HG02970 (cell line): ENCODE data around the gene CLTC.
A peak's percentile ranks its signal among the peaks of the same experiment; 100 is the strongest.
"Not testable (repeated sequence)": the region's sequence is repeated elsewhere in the genome, so short reads cannot be mapped to it uniquely, and the experiment has no call there.

ENCODE experiments used
- ATAC-seq: cut with Tn5 transposase; IDR thresholded peaks from one replicate; pipeline ENCODE4 v1.9.1; 2021; ENCODE audit warnings: mild to moderate bottlenecking, moderate library complexity, moderate number of reproducible peaks; ENCODE audit not compliant: unreplicated experiment, low FRiP score

CLTC gene

DNA sequence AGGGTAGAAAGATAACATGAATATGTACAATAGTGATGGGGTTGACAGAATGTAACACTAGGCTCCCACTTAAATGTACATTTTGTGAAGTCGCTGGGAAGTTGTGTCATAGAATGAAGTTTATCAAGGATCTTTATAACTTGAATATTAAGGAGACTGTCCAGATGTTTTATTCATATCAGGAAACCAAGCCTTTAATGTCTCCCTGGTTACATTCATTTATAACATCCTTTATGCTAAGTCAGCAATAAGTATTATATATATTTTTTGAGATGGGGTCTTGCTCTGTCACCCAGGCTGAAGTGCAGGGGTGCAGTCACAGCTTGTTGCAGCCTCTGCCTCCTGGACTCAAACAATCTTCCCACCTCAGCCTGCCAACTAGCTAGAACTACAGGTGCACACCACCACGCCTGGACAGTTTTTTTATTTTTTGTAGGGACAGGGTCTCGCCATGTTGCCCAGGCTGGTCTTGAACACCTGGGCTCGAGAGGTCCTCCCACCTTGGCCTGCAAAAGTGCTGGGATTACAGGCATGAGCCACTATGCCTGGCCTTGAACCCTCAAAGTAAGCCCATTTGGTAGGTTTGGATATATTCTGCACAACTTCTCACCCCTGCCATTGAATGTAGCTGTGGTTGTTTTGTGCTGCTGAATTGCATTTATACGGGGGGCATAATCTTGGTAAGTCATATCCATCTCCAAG is 14.1 kb downstream of the CLTC start:
- no peak for ATAC-seq

DNA sequence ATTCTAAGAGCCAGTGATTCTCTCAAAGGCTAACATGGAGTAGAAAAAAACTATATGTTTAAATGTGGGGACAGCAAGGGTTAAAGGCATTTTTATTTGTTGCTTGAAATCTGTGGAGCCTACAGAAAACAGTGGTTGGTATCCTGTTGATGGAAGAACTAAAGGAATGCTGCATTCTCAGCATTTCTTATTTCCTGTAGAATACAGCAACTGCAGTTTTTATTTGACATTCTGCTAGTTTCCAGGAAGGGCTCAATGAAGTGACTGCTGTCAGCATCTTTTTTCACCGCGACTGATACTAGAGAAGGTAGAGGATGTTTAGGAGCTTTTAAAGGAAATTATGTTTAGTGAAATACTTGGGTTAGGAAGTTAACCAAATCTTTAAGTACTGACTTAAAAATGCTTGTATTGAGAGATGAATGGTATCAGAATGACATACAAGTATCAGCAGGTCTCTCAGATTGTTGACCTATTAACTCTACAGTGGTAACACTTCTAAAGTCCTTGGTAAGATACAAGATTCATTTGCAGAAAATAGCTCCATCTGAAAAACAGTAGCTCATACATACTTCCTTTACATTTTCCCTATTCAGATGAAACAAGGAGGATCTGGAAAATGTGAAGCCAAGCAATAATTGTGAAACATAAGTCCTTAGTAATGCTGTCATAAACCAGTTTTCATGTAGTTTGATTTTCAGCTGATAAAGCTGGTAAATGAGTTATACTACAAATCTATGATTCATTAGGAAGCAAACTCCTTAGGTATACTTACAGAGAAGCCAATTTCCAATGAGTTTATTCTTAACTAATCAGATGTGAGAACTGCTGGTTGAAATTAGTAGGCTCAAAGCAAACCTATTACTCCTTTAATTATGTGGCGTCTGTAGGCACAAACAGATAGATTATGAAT is 15.2 kb downstream of the CLTC start:
- no peak for ATAC-seq

DNA sequence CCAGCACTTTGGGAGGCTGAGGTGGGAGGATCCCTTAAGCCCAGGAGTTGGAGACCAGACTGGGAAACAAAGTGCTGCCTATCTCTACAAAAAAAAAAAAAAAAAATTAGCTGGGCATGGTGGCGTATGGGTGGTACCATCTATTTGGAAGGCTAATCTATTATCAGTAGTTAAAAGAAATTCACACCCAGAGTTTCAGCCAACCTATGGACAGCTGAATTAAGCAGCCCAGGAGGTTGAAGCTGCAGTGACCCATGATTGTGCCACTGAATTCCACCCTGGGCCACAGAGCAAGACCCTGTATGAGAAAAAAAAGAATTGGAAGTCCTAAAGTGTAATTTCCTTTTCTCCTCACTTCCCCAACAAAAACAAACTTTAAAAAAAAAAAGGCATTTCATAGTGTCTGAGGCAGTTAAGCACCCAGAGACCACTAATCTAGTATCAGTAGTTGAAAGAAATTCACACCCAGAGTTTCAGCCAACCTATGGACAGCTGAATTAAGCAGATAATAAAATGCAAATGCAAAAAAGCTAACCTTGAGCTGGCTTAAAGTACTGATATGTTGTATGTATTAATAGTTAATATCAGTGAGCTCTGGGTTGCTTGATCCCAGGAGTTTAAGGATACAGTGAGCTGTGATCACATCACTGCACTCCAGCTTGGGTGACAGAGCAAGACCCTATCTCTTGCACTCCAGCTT is 18.1 kb downstream of the CLTC start:
- no peak for ATAC-seq

DNA sequence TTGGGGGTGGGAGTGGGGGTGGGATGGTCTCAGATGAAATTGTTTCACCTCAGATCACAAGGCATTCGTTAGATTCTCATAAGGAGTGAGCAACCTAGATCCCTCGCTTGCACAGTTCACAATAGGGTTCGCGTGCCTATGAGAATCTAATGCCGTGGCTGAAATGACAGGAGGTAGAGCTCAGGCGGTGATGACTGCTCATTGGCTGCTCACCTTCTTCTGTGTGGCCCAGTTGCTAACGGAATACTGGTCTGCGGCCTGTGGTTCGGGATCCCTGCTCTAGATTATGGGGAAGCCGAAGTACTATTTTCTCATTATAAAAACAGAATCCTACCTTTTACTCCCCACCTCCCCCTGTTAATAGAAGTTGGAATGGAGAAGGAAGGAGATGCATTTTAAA is 18.9 kb downstream of the CLTC start:
- no peak for ATAC-seq

DNA sequence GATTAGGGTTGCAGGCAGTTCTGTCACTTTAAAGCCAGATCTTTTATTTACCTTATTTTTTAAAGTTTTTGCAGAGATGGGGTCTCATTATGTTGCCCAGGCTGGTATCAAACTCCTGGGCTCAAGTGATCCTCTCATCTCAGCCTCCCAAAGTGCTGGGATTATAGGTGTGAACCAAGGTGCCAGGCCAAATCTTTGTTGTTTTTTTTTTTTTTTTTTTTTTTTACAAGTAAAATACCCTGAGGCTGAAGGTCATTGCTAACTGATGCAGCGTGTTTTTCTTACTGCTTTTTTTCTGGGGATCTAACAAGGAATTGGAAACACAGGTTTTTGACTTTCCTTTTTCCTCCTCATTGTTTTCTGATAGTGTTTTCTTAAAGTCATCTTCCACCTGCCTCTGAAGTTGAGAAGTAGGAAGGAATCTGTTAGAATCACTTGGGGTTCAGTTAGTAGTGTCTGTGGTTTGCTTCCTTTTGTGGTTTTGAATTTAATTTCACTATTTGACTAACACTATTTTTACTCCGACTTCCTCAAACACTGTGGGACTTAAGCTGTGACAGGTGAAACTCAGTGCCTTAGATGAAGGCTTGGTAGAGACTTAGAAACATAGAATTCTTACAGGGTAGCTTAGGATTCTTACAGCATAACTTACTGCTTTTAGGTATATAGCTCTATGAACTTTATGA is 22.2 kb downstream of the CLTC start:
- peak; percentile 79 for ATAC-seq

DNA sequence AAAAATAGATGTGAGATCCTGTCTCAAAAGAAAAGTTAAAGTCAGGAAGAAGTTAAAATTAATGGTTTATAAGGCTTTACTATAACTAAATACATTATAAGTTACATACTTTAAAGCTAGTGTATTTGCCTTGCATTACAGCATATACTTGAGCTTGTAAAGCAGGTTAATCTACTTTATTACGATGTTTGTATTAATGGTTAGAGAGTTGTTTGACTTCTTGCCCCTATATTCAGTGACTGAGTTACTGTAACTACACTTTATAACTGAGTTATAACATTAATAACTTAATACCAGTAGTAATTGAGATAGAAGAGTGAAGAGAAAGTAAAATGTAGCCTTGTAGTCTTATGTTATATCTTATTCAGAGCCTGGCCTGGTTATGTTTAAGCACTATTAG is 22.9 kb downstream of the CLTC start:
- ATAC-seq: no peak

DNA sequence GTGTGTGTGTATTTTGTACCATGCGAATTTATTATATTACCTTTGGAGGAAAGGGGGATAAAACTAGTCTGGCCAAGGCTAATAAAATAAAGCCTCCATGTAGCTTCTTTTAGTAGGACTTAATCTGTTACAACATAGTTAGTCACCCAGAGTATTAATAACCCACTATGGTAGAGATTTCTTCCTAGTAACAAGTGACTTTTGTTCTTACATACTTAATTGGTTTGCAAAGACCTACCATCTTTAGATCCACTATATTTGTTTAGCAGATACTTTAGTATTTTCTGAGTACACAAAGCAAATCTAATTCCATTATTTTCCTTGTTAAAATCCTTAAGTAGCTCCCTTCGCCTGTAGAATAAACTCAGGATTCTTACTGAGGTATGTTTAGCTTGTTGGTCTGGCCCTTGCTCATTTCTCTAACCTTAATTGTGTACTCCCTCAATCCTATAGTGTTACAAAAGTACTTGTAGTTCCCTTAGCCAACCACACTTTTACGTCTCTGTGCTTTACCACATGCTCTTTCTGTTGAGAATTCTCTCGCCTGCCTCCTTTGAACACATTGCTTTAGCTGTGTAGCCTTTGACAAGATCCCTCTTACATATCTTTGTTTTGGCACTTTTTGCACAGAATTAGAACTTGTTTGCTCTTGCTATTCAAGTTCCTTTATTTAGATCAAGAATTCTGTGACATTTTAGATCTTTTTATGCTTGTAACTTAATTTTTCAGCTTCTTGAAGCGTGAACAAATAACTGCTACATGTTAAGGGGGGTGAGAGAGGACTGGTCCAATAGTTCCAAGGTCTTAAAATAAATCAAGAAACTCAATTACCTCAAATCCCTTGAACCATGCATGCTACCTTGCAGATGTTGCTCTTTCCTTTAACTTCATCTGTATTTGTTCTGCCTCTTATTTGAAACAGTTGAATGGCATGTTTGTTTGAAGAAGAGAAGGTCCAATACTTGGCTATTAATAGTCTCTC is 23.8 kb downstream of the CLTC start:
- ATAC-seq: no peak

DNA sequence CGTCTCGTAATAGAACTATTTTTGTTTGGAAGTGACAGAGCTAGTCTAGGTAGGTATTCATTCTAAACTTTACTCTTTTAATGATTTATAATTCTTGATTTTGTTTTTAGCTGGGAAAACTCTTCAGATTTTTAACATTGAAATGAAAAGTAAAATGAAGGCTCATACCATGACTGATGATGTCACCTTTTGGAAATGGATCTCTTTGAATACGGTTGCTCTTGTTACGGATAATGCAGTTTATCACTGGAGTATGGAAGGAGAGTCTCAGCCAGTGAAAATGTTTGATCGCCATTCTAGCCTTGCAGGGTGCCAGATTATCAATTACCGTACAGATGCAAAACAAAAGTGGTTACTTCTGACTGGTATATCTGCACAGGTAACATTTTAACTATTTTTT is 27.6 kb downstream of the CLTC start:
- ATAC-seq: no peak

DNA sequence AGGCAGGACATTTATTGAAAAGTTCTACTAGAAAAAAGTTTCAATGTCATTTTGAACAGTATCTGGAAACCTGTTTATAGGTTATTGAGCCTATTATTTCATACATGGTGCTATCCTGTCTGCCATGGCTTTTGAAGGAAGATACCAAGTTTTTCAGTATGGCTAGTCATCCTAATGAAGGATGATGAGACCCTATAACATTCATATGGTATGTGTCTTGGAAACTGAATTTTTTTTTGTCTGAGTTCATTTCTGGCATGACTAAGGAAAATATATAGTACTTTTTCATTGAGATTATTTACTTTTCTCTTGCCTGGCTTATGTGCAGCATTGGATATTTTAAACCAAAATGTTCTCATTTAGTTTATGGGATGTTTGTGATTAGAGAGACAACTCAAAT is 30.2 kb downstream of the CLTC start:
- no peak for ATAC-seq

DNA sequence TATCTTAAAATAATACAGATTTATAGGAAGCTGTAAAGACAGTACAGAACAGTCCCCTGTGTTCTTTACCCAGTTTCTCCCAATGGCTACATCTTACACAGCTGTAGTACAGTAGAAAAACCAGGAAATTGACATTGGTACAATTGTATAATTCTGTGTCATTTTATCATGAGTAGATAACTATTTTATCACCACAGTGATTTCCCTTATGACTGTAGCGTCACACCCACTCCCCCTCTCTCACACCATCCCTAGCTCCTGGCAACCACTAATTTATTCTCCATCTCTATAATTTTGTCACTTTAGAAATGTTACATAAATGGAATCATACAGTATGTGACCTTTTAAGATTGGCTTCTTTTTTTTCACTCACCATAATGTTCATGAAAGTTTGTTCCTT is 30.9 kb downstream of the CLTC start:
- ATAC-seq: no peak

DNA sequence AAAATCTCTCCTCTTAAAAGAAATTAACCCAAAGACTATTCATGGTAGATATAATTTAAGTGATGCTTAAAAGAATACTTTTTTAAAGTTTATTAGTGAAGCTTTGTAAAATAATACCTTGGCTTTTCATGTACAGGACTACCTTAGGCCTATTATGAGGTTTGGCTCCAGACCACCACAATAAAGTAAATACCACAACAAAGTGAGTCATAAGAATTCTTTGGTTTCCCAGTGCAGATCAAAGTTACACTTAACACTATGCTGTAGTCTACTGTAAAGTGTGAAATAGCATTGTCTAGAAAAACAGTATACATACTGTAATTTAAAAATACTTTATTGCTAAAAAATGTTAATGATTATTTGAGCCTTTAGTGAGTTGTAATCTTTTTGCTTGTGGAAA is 31.7 kb downstream of the CLTC start:
- ATAC-seq: no peak

DNA sequence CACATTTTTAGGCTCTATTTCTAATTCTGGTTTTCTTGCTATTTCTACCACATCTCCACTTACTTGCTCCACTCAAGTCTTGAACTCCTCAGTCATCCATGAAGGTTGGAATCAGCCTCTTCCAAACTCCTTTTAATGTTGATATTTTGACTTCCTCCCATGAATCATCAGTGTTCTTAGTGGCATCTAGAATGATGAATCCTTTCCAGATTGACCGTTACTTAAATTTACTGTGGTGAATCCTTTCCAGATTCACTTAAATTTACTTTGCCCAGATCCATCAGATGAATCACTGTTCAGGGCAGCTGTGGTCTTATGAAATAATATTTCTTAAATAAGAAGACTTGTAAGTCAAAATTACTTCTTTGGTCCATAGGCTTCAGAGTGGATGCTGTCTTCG is 32.4 kb downstream of the CLTC start:
- no peak for ATAC-seq

DNA sequence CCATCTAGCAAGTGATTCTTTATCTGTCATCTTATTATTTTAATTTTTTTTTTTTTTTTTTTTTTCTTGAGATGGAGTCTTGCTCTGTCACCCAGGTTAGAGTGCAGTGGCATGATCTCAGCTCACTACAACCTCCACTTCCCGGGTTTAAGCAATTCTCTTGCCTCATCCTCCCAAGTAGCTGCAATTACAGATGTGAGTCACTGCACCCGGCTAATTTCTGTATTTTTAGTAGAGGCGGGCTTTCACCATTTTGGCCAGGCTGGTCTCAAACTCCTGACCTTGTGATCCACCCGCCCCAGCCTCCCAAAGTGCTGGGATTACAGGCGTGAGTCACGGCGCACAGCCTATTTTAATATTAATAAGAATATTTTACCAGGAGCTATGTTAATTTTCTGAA is 36.9 kb downstream of the CLTC start:
- ATAC-seq: not testable (repeated sequence)

DNA sequence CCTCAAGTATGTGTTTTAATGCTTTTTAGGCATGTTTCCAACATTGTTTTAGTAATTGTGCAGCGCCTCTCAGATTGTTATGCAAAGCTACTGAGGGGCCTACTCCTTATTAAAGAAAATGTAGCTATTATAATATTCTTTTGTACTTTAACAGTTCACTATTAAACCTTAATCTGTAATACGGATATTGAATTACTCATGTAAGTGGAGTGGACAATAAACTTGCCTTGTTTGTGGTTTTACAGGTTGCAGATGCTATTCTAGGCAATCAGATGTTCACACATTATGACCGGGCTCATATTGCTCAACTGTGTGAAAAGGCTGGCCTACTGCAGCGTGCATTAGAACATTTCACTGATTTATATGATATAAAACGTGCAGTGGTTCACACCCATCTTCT is 46.5 kb downstream of the CLTC start:
- ATAC-seq: no peak

DNA sequence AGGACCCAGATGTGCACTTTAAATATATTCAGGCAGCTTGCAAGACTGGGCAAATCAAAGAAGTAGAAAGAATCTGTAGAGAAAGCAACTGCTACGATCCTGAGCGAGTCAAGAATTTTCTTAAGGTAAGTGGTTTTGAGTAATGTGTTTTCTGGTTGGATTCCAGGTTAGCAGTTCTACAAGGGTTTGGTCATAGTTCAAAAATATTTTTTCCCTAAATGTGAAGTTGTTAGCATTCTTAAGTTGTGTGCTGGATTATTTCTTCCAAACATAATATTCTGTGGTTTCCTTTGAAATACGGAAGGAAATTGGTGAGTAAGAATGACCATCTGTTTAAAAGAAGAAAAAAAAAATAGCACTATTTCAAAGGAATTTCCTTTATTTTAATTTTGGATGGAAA is 49.1 kb downstream of the CLTC start:
- no peak for ATAC-seq

DNA sequence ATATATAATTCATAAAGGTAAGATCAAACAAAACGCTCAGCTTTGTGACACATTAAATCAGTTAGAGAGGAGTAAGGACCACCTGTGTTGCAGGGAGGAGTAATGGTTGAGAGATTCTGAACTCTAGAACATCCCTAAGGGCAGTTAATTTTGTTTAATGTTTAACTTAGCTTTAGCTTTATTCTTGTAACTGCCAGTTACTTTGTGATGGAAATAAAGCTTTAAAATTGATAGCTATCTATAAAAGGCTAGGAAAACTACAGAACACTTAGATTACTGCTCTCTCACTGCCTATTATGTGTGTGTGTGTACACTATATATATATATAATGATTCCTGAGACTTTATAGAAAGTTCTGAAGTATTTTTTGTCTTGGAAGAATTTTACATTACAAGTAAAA is 49.7 kb downstream of the CLTC start:
- ATAC-seq: no peak

DNA sequence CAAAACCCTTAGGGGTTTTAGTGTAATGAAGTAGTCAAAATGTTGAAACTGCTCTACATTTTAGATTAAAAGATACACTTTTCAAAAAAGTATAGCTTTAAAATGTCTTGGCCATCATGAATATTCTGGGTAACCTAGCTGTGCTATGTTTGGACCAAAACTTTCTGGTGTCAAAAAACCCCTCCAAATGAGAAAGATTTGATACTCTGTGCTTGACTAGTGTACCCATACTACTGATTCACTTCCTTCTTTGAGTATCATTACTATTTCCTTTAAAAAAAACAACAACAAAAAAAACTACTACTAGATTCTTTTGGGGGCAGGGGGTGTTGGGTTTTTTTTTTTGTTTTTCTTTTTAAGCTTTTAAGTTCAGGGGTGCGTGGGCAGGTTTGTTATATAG is 50.2 kb downstream of the CLTC start:
- ATAC-seq: no peak

DNA sequence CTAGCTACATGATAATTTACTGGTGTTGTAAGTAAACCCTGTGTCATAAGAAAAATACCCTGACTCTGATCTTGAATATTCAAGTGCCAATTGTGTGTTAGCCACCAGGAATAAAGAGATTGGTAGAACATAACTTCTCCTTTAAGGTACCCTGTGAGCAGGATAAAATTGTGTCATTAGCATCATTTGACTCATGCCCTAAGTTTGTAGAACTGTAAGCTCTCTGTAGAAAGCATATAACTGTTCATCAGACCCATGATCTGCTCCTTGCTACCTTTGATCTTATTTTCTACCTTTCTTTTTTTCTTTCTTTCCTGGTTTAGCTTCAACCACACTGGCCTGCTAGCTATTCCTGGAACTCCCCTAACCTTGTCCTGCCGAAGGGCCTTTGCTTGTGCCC is 51.7 kb downstream of the CLTC start:
- ATAC-seq: no peak

DNA sequence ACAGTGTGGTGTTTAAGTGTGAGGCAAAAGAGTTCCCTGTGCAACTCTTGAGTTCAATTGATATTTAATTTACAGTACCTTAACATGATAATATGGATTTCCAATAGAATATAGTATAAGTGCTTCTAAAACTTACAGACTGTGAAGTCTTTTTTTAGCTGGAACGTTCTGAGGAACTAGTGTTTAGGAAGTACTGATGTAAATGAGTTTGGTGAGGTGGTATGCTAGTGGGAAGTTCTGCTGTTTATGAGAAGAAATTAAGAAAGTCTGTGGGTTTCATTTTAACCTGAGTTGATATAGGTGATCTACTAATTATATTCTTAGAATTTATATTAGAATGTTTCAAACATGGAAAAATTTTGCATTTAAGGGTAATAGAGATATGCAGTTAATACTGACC is 55.5 kb downstream of the CLTC start:
- no peak for ATAC-seq

DNA sequence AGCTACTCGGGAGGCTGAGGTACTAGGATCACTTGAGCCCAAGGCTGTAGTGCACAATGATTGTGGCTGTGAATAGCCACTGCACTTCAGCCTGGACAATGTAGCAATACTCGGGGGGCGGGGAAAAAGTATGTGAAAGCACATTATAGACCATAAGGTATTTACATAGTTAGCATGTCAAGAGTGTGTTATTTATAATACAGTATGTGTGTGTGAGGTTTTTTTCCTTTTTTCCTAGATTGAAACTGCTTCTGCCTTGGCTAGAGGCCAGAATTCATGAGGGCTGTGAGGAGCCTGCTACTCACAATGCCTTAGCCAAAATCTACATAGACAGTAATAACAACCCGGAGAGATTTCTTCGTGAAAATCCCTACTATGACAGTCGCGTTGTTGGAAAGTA is 57.0 kb downstream of the CLTC start:
- ATAC-seq: no peak
